ENCODE measurements around the gene NTN5.

The NTN5 gene

DNA sequence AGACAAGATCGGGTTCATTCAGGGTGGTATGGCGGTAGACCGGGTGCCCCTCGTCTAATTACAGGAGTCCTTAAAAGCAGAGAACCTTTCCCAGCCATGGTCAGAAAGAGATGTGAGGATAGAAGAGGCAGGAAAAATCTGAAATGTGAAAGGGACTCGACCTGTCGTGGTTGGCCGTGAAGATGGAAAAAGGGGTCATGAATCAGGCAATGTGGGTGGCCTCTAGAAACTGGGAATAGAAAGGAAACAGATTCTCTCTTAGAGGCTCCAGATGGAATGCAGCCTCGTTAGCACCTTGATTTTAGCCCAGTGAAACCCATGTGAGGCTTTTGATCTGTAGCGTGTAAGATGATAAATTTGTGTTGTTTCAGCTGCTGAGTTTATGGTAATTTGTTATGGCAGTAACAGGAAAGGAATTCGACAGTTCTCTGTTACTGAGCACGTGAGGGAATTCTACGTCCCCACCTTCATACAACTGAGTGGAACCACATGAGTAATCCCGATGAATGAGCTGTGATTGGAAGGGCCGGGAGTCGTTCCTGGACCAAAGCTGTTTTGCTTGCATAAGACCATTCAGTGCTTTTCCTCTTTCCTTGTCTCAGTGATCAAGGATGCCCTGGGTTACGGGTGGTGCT lies 15.9 kb downstream of the NTN5 start:
- DNase-seq (ENCODE audit: insufficient read length, low spot score) (no peak), FAIRE-seq (no peak)
- TF ChIP-seq, protein P1, sequence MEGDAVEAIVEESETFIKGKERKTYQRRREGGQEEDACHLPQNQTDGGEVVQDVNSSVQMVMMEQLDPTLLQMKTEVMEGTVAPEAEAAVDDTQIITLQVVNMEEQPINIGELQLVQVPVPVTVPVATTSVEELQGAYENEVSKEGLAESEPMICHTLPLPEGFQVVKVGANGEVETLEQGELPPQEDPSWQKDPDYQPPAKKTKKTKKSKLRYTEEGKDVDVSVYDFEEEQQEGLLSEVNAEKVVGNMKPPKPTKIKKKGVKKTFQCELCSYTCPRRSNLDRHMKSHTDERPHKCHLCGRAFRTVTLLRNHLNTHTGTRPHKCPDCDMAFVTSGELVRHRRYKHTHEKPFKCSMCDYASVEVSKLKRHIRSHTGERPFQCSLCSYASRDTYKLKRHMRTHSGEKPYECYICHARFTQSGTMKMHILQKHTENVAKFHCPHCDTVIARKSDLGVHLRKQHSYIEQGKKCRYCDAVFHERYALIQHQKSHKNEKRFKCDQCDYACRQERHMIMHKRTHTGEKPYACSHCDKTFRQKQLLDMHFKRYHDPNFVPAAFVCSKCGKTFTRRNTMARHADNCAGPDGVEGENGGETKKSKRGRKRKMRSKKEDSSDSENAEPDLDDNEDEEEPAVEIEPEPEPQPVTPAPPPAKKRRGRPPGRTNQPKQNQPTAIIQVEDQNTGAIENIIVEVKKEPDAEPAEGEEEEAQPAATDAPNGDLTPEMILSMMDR (IDR thresholded peaks at IDR 0.05; ENCODE audit: insufficient read depth, missing control alignments), result no peak

DNA sequence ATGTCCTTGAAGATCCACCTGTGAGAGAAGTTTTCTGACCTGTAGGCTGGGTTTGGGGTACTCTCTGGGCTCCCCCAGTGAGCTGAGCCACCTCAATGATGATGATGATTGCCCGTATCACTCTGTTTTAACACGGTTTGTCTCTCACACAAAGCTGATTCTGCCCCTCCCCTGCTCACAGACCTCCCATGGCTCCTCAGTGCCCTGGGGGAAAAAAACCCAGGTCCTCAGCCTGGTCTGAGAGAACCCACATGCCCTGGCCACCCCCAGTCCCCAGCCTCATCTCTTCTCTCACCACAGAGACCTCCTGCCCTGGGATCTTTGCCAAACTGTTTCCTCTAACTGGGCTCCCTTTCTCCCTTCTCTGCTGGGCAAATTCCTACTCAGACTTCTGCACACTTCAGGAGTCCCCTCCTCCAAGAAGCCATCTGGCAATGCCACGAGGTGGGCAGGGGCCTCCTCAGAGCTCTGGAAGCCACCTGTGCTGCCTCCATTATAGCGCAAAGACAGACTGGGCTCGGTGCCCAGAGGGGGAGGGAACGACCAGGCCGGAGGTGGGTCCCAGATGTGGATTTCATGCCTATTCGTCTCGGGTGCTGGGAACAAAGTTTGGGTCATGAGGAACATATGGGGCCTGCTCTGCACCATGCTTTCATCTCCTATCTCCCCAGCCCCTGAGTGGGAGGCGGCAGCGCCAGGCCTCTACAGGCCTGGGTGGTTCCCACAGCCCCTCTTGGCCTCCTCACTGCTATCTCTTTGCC lies 18.3 kb downstream of the NTN5 start:
- no peak for FAIRE-seq
- DNase-seq (ENCODE audit: insufficient read length, low spot score), result no peak
- TF ChIP-seq, protein P1 (IDR thresholded peaks at IDR 0.05; ENCODE audit: insufficient read depth, missing control alignments), result no peak

DNA sequence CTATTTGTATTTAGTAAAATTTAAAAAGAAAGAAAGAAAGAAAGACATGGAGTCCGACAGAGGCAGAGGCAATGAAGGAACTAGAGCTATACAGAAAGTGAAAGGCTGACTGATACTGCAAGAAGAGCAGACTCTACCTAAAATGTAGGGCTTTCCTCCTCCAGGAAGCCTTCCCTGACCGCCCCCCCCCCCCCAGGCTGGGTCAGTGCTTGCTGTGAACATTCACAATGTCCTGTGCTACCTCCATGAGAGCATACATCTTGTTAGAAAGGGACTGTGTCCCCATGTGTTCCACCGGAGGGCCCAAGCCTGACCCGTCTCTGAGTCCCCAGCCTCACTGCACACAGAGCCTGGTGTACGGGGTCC lies 21.2 kb downstream of the NTN5 start:
- DNase-seq (ENCODE audit: insufficient read length, low spot score), result no peak
- FAIRE-seq, result no peak
- TF ChIP-seq, protein P1 (IDR thresholded peaks at IDR 0.05; ENCODE audit: insufficient read depth, missing control alignments), result no peak

DNA sequence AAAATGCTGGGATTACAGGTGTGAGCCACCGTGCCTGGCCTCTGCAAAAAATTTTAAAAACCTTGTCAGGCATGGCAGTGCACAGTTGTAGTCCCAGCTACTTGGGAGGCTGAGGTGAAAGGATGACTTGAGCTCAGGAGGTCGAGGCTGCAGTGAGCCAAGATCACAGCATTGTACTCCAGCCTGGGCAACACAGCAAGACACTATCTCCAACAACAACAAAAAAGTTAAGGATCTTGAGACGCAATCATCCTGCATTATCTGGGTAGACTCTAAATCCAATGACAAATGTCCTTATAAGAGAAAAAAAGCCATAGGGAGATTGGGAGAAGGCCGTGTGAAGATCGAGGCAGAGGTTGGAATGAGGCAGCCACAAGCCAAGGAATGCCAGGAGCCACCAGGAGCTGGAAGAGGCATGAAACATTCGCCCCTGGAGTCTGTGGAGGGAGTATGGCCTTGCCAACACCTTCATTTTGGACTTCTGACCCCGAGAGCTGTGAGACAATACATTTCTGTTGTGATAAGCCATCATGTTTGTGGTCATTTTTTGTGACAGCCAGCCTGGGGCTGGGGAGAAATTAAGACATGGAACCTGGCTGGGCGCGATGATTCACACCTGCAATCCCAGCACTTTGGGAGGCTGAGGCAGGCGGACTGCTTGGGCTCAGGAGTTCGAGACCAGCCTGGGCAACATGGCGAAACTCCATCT lies 21.7 kb downstream of the NTN5 start:
- TF ChIP-seq, protein P1 (IDR thresholded peaks at IDR 0.05; ENCODE audit: insufficient read depth, missing control alignments), result no peak
- DNase-seq (ENCODE audit: insufficient read length, low spot score) (no peak), FAIRE-seq (no peak)

DNA sequence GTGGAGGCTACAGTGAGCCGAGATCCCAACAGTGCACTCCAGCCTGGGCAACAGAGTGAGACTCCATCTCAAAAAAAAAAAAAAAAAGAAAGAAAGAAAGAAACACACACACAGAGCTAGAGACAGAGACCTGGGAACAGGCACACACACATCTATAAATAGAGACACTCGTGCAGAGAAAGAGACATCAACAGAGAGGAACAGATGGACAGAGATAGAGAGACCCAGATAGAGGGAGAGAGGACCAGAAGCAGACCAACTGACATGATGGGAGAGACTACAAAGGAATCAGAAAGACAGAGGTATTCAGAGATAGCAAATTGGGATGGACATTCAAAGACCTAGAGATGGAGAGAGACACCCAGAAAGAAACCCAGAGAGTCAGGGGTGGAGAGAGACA lies 24.7 kb downstream of the NTN5 start:
- DNase-seq (ENCODE audit: insufficient read length, low spot score), result no peak
- FAIRE-seq, result no peak

DNA sequence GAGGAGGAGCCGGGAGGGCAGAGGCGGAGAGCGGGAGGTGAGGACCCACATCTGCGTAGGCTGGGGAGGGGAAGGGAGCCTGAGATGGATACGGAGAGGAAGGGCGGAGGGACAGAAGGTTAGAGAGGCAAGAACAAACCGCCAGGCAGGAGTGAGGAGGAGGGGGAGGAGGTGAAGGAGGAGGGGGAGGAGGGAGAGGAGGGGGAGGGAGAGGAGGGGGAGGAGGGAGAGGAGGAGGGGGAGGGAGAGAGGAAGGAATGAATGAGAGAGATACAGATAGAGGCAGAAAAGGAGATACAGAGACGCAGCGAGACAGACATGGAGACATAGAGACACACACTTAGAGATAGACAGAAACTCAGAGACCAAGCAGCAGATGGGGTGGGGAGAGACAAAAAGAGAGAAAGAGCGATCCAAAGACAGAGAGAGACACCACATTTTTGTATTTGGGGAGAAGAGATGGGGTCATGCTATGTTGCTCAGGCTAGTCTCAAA lies 26.0 kb downstream of the NTN5 start:
- TF ChIP-seq, protein P1 (IDR thresholded peaks at IDR 0.05; ENCODE audit: insufficient read depth, missing control alignments), result no peak
- FAIRE-seq (no peak), DNase-seq (ENCODE audit: insufficient read length, low spot score) (no peak)

More for the DNA sequence above, 24.7 kb downstream of the NTN5 start:
- TF ChIP-seq, protein P1 (IDR thresholded peaks at IDR 0.05; ENCODE audit: insufficient read depth, missing control alignments), result no peak
